Activated CD4-positive, alpha-beta T cell treated with anti-CD3 and anti-CD28 coated beads for 36 hours (primary cell): ENCODE data around the gene NR1D2. TPM values are rescaled to one million over a fixed set of nuclear protein-coding genes. Genes with fewer than 3 reads are reported as not detected.
"Not testable (repeated sequence)": the region's sequence is repeated elsewhere in the genome, so short reads cannot be mapped to it uniquely, and the experiment has no call there.

Source experiments
- ATAC-seq: fragments of 200-7000 bp; cut with Tn5 transposase; one replicate; pipeline ENCODE4 v1.10.0; 2021; ENCODE audit warnings: mild to moderate bottlenecking, moderate library complexity
- CTCF ChIA-PET: fragments of 350-600 bp; sonication (Branson Sonifier 250); formaldehyde crosslinking; loops from one replicate; lab custom pipeline; 2021; ENCODE audit warnings: antibody characterized with exemption; lab: Charles Lee
- POLR2A ChIA-PET: fragments of 350-600 bp; sonication (Branson Sonifier 250); formaldehyde crosslinking; loops from one replicate; lab custom pipeline; 2021; ENCODE audit warnings: antibody characterized with exemption, inconsistent platforms; lab: Charles Lee
- DNase-seq: peaks from one replicate; pipeline ENCODE4 v3.0.0-alpha.2; 2020
- H3K27ac Mint-ChIP-seq: one replicate; pipeline ENCODE4 v1.8.0; 2021; ENCODE audit warnings: mixed read lengths
- H3K27me3 Mint-ChIP-seq: one replicate; pipeline ENCODE4 v1.8.0; 2021; ENCODE audit warnings: mixed read lengths
- H3K36me3 Mint-ChIP-seq: one replicate; pipeline ENCODE4 v1.8.0; 2021; ENCODE audit warnings: low read depth, mixed read lengths
- H3K4me1 Mint-ChIP-seq: one replicate; pipeline ENCODE4 v1.8.0; 2021; ENCODE audit warnings: mixed read lengths
- H3K4me3 Mint-ChIP-seq: one replicate; pipeline ENCODE4 v1.8.0; 2021; ENCODE audit warnings: mild to moderate bottlenecking, moderate library complexity, mixed read lengths
- H3K9me3 Mint-ChIP-seq: one replicate; pipeline ENCODE4 v1.8.0; 2021; ENCODE audit warnings: low read depth, mixed read lengths
- intact Hi-C, 2 experiments: fragments of 100-400 bp; cut with DNase I in 1 of 2; cut with micrococcal nuclease in 1 of 2; formaldehyde crosslinking; loops; one replicate each; pipeline versions ENCODE4 v1.14.2 to v1.15.1; 2022 to 2024; cut with DNase I, micrococcal nuclease
- total RNA-seq, 2 experiments: library from RNA; stranded (reverse); gene quantifications; one replicate each; pipeline ENCODE4 v1.2.3, GENCODE V29; 2021

The NR1D2 gene
- total RNA-seq, 2 experiments from 2014 or later, result 2.4 to 2.7 TPM

GRCh38 chr3:23916152-23916885 is 28.8 kb upstream of the NR1D2 start:
- ATAC-seq (peak; percentile 39), DNase-seq (no peak)
- ChIA-PET POLR2A (interaction anchor here (0.6 to 2.9 kb wide), 12 partner anchors 10 to 240 kb away, joined by 3 to 25 read pairs (median 4); partner anchors contain the start of gene NR1D2), CTCF (interaction anchor here (0.6 to 5.3 kb wide), 5 partner anchors 26 to 108 kb away, joined by 3 to 26 read pairs (median 4); no protein-coding TSS in a partner anchor)
- peak overlapping the region; percentile 99 for H3K4me3 Mint-ChIP-seq
- peaks cover 4% of the 10 kb centered on the region for H3K27me3 Mint-ChIP-seq
- intact Hi-C loops, result loop anchor here (2.0 to 10.0 kb wide), 5 partner anchors 41 to 1866 kb away; partner anchors contain the start of genes NGLY1 (in 1 of the 2), TOP2B (in 1 of the 2) and UBE2E2 (in 1 of the 2)
- H3K9me3 Mint-ChIP-seq, result no peaks in the 10 kb centered on the region
- H3K36me3 Mint-ChIP-seq, result peaks cover 50% of the 10 kb centered on the region
- peak overlapping the region; percentile 99 for H3K27ac Mint-ChIP-seq
- peaks cover 43% of the 10 kb centered on the region for H3K4me1 Mint-ChIP-seq

- ChIA-PET CTCF (interaction anchor here (0.6 to 5.3 kb wide), 5 partner anchors 10 to 109 kb away, joined by 3 to 26 read pairs (median 4); no protein-coding TSS in a partner anchor), POLR2A (interaction anchor here (0.6 to 2.9 kb wide), 13 partner anchors 10 to 240 kb away, joined by 3 to 25 read pairs (median 3); partner anchors contain the start of gene NR1D2)
- peak; percentile 94 for ATAC-seq
- peak; percentile 98 for DNase-seq
- Mint-ChIP-seq H3K27ac (peak within 1 kb of the TSS; percentile 99), H3K36me3 (peaks cover 52% of the 10 kb centered on the region), H3K9me3 (no peaks in the 10 kb centered on the region), H3K4me1 (peaks cover 43% of the 10 kb centered on the region), H3K4me3 (peak within 1 kb of the TSS; percentile 99), H3K27me3 (peaks cover 4% of the 10 kb centered on the region)
- intact Hi-C loops, result loop anchor here (1.0 to 10.0 kb wide), 7 partner anchors 28 to 1866 kb away; partner anchors contain the start of genes NR1D2 (in 2 of the 2), NGLY1 (in 1 of the 2), TOP2B (in 1 of the 2) and UBE2E2 (in 1 of the 2)
These were observed 28.0 kb upstream of the NR1D2 start, which contains the start of the genes NKIRAS1 and RPL15 for GRCh38 chr3:23916886-23917678. Gene NKIRAS1, minus strand, starts transcription at chr3:23916990. Its CDS starts 6,086 bp downstream, at chr3:23910904. Gene RPL15, plus strand, starts transcription at chr3:23917132. Its CDS starts 728 bp downstream, at chr3:23917860.

DNA sequence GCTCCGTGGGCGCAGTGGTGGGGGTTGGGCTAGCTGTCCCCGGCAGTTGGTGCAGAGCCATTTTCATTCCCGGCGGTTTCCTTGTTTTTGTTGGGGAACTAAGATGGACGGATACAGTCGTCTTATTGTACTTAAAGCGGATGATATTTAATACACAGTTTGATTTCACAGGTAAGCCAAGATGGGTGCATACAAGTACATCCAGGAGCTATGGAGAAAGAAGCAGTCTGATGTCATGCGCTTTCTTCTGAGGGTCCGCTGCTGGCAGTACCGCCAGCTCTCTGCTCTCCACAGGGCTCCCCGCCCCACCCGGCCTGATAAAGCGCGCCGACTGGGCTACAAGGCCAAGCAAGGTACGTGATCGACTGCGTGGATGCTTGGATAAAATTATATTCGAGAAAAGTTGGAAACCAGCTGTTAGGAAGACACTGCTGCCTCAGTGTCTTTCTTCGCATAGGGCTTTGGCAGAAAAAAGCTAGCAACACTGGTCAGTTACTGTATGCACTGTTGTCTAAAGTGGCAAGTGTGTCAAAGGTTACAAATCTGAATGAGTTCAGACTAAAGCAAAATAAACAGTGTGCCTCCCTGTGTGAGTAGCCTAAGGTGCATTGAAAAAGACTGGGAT is 27.3 kb upstream of the NR1D2 start:
- intact Hi-C loops, result loop anchor here (1.0 to 10.0 kb wide), 7 partner anchors 28 to 1865 kb away; partner anchors contain the start of genes NR1D2 (in 2 of the 2), NGLY1 (in 1 of the 2), TOP2B (in 1 of the 2) and UBE2E2 (in 1 of the 2)

GRCh38 chr3:23918331-23918730 is 26.8 kb upstream of the NR1D2 start:
- not testable (repeated sequence) for ATAC-seq, H3K27me3 Mint-ChIP-seq, H3K9me3 Mint-ChIP-seq, DNase-seq
- intact Hi-C loops, result loop anchor here (5.0 to 10.0 kb wide), 3 partner anchors 39 to 1746 kb away; partner anchors contain the start of gene TOP2B (in 1 of the 2)
- H3K4me3 Mint-ChIP-seq, result peak overlapping the region; percentile 99
- peaks cover 43% of the 10 kb centered on the region for H3K4me1 Mint-ChIP-seq
- H3K27ac Mint-ChIP-seq, result peak overlapping the region; percentile 99
- POLR2A ChIA-PET, result interaction anchor here (1.7 to 2.9 kb wide), 2 partner anchors 28 to 108 kb away, joined by 7 to 25 read pairs; no protein-coding TSS in a partner anchor
- CTCF ChIA-PET, result interaction anchor here (1.3 to 5.3 kb wide), 2 partner anchors 26 to 28 kb away, joined by 4 to 26 read pairs; no protein-coding TSS in a partner anchor
- H3K36me3 Mint-ChIP-seq, result peaks cover 54% of the 10 kb centered on the region

More for the DNA sequence above, 27.3 kb upstream of the NR1D2 start:
- peak; percentile 86 for DNase-seq
- not testable (repeated sequence) for H3K27me3 Mint-ChIP-seq, ATAC-seq, H3K9me3 Mint-ChIP-seq
- CTCF ChIA-PET, result interaction anchor here (1.0 to 5.3 kb wide), 2 partner anchors 9 to 27 kb away, joined by 3 to 26 read pairs; no protein-coding TSS in a partner anchor
- POLR2A ChIA-PET, result interaction anchor here (1.0 to 2.9 kb wide), 7 partner anchors 26 to 239 kb away, joined by 3 to 25 read pairs (median 7); partner anchors contain the start of gene NR1D2
- H3K4me3 Mint-ChIP-seq, result peak overlapping the region; percentile 99
- peaks cover 43% of the 10 kb centered on the region for H3K4me1 Mint-ChIP-seq
- H3K36me3 Mint-ChIP-seq, result peaks cover 53% of the 10 kb centered on the region
- H3K27ac Mint-ChIP-seq, result peak overlapping the region; percentile 99

- Mint-ChIP-seq H3K27me3 (peaks cover 4% of the 10 kb centered on the region), H3K27ac (peak overlapping the region; percentile 51), H3K9me3 (no peaks in the 10 kb centered on the region), H3K4me3 (peak overlapping the region; percentile 99), H3K4me1 (peaks cover 38% of the 10 kb centered on the region), H3K36me3 (peaks cover 54% of the 10 kb centered on the region)
- POLR2A ChIA-PET, result interaction anchor here (0.7 to 0.9 kb wide), 2 partner anchors 22 to 61 kb away, joined by 3 read pairs; no protein-coding TSS in a partner anchor
- ATAC-seq (no peak), DNase-seq (no peak)
- CTCF ChIA-PET, result interaction anchor here (1.3 to 5.3 kb wide), 2 partner anchors 25 to 29 kb away, joined by 4 to 26 read pairs; no protein-coding TSS in a partner anchor
- intact Hi-C loops, result loop anchor here (5.0 to 10.0 kb wide), 3 partner anchors 38 to 1745 kb away; partner anchors contain the start of gene TOP2B (in 1 of the 2)
These were observed 25.5 kb upstream of the NR1D2 start for GRCh38 chr3:23919628-23920027.

- Mint-ChIP-seq H3K4me3 (peak overlapping the region; percentile 99), H3K4me1 (peaks cover 32% of the 10 kb centered on the region), H3K27me3 (peaks cover 4% of the 10 kb centered on the region), H3K27ac (peak overlapping the region; percentile 27), H3K9me3 (no peaks in the 10 kb centered on the region), H3K36me3 (peaks cover 54% of the 10 kb centered on the region)
- ChIA-PET CTCF (interaction anchor here (1.2 to 5.3 kb wide), 2 partner anchors 24 to 30 kb away, joined by 3 to 26 read pairs; no protein-coding TSS in a partner anchor), POLR2A (interaction anchor here (0.6 to 0.9 kb wide), 3 partner anchors 23 to 492 kb away, joined by 3 read pairs; no protein-coding TSS in a partner anchor)
- ATAC-seq, result no peak
- no peak for DNase-seq
- intact Hi-C loops, result no loop called here
These were observed 24.9 kb upstream of the NR1D2 start for GRCh38 chr3:23920151-23920655.

DNA sequence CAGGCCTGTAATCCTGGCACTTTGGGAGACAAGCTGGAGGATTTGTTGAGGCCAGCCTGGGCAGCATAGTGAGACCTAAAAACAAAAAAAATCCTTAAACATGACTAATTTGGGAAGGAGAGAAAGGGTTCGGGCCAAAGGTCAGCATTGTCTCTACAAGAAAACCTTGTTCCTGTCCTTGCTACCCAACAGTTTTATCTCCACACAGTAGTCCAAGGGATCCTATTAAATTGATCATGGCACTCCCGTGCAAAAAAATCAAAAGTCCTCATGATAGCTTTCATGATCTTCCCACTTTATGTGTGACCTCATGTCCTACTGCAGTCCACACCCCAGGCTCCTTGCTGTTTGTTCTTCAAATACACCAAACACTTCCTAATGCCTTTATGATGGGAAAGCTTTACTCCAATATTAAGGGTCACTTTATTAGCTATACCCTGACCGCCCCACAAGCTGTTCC is 24.0 kb upstream of the NR1D2 start:
- ChIA-PET POLR2A (interaction anchor here (0.9 kb wide), 1 partner anchor 111 kb away, joined by 4 read pairs; no protein-coding TSS in a partner anchor), CTCF (interaction anchor here (1.2 kb wide), 1 partner anchor 23 kb away, joined by 3 read pairs; no protein-coding TSS in a partner anchor)
- Mint-ChIP-seq H3K4me3 (no peak overlapping the region), H3K36me3 (peaks cover 50% of the 10 kb centered on the region), H3K4me1 (peaks cover 23% of the 10 kb centered on the region), H3K27me3 (no peaks in the 10 kb centered on the region), H3K27ac (peak overlapping the region; percentile 1), H3K9me3 (no peaks in the 10 kb centered on the region)
- DNase-seq (no peak), ATAC-seq (no peak)
- intact Hi-C loops, result no loop called here

DNA sequence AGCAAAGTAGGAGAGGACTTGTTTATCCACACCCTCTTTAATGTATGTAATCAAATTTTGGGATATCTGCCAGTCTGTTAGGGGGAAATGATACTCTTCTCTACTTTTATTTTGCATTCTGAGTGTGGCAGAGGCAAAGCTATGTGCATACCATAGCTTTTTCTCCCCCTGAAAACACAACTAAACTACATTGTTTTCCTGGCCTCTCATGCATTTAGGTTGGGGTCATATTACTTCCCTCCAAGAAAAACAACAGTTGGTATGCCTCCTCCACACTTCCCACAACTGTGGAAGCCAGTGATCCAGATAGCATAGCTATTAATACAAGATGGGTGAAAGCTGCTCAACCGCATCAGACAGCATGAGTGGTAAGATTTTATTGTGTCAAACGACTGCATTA is 21.3 kb upstream of the NR1D2 start:
- peaks cover 27% of the 10 kb centered on the region for H3K36me3 Mint-ChIP-seq
- ChIA-PET CTCF (interaction anchor here (0.8 kb wide), 1 partner anchor 17 kb away, joined by 3 read pairs; no protein-coding TSS in a partner anchor), POLR2A (interaction anchor here (0.6 kb wide), 1 partner anchor 12 kb away, joined by 3 read pairs; no protein-coding TSS in a partner anchor)
- DNase-seq (no peak), ATAC-seq (no peak)
- no peak overlapping the region for H3K27ac Mint-ChIP-seq
- peaks cover 18% of the 10 kb centered on the region for H3K4me1 Mint-ChIP-seq
- no peaks in the 10 kb centered on the region for H3K9me3 Mint-ChIP-seq
- intact Hi-C loops, result no loop called here
- H3K27me3 Mint-ChIP-seq, result no peaks in the 10 kb centered on the region
- H3K4me3 Mint-ChIP-seq, result no peak overlapping the region

DNA sequence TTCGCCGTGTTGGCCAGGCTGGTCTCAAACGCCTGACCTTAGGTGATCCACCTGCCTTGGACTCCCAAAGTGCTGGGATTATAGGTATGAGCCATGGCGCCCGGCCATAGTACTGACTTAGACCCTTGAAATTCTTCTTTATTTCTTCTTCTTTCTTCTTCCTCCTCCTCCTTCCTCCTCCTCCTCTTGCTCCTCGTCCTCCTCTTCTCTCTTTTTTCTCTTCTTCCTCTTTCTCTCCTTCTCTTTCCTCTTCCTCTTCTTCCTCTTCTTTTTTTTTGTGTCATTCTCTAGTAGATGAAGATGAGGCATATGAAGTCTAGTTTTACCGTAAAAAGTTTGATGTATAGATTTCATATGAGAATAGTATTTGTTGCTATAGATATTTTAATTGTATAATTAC is 18.8 kb upstream of the NR1D2 start:
- no peaks in the 10 kb centered on the region for H3K27me3 Mint-ChIP-seq
- CTCF ChIA-PET, result interaction anchor here (1.0 kb wide), 1 partner anchor 9 kb away, joined by 3 read pairs; no protein-coding TSS in a partner anchor
- DNase-seq (no peak), ATAC-seq (no peak)
- H3K27ac Mint-ChIP-seq, result no peak overlapping the region
- peaks cover 5% of the 10 kb centered on the region for H3K36me3 Mint-ChIP-seq
- intact Hi-C loops, result no loop called here
- H3K4me3 Mint-ChIP-seq, result no peak overlapping the region
- no peaks in the 10 kb centered on the region for H3K9me3 Mint-ChIP-seq
- POLR2A ChIA-PET, result interaction anchor here (1.1 kb wide), 1 partner anchor 9 kb away, joined by 3 read pairs; the partner anchor contains the start of genes NKIRAS1 and RPL15
- peaks cover 2% of the 10 kb centered on the region for H3K4me1 Mint-ChIP-seq
